ENCODE measurements around the gene KRTAP9-1. TPM values are rescaled to one million over a fixed set of nuclear protein-coding genes. Genes with fewer than 3 reads are reported as not detected.
"Not testable (repeated sequence)": the region's sequence is repeated elsewhere in the genome, so short reads cannot be mapped to it uniquely, and the experiment has no call there.

The KRTAP9-1 gene
- not detected for total RNA-seq

- H3K9me3 Mint-ChIP-seq (ENCODE audit: insufficient read depth): not testable (repeated sequence)
Measured at GRCh38 chr17:41189837-41190318, at the start of gene KRTAP9-1. Gene KRTAP9-1, plus strand, starts transcription at chr17:41189887. Its CDS starts 0 bp downstream, at chr17:41189887.

GRCh38 chr17:41140360-41141131 lies 49.1 kb upstream of the KRTAP9-1 start, which contains the start of gene KRTAP4-6:
Gene KRTAP4-6, minus strand, starts transcription at chr17:41140544. Its CDS starts 57 bp downstream, at chr17:41140487.
- Mint-ChIP-seq H3K9me3 (ENCODE audit: insufficient read depth) (peaks cover 10% of the 10 kb centered on the region), H3K4me1 (ENCODE audit: low read depth) (no peaks in the 10 kb centered on the region), H3K27me3 (ENCODE audit: low read depth) (no peaks in the 10 kb centered on the region), H3K4me3 (no peak within 1 kb of the TSS), H3K36me3 (ENCODE audit: low read depth) (peaks cover 3% of the 10 kb centered on the region), H3K27ac (no peak within 1 kb of the TSS)
- ATAC-seq (no peak), DNase-seq (no peak)
- POLR2A ChIA-PET: no interaction called here
- CTCF ChIA-PET: no interaction called here

More at GRCh38 chr17:41189837-41190318, at the start of gene KRTAP9-1:
- CTCF ChIA-PET; H3K27ac Mint-ChIP-seq; H3K4me1 Mint-ChIP-seq (ENCODE audit: low read depth); H3K36me3 Mint-ChIP-seq (ENCODE audit: low read depth); H3K4me3 Mint-ChIP-seq; DNase-seq; H3K27me3 Mint-ChIP-seq (ENCODE audit: low read depth); POLR2A ChIA-PET; ATAC-seq: not testable (repeated sequence)

- Mint-ChIP-seq H3K27me3 (ENCODE audit: low read depth) (no peaks in the 10 kb centered on the region), H3K36me3 (ENCODE audit: low read depth) (peaks cover 3% of the 10 kb centered on the region), H3K27ac (no peak overlapping the region), H3K4me1 (ENCODE audit: low read depth) (no peaks in the 10 kb centered on the region), H3K4me3 (no peak overlapping the region), H3K9me3 (ENCODE audit: insufficient read depth) (peaks cover 10% of the 10 kb centered on the region)
- DNase-seq (no peak), ATAC-seq (no peak)
- POLR2A ChIA-PET: no interaction called here
- CTCF ChIA-PET: no interaction called here
Measured at GRCh38 chr17:41141361-41141760, 48.3 kb upstream of the KRTAP9-1 start.

- Mint-ChIP-seq H3K4me1 (ENCODE audit: low read depth) (no peaks in the 10 kb centered on the region), H3K27me3 (ENCODE audit: low read depth) (no peaks in the 10 kb centered on the region), H3K9me3 (ENCODE audit: insufficient read depth) (peaks cover 10% of the 10 kb centered on the region), H3K27ac (no peak overlapping the region), H3K36me3 (ENCODE audit: low read depth) (no peaks in the 10 kb centered on the region), H3K4me3 (no peak overlapping the region)
- ATAC-seq: no peak
- ChIA-PET POLR2A (no interaction called here), CTCF (no interaction called here)
- no peak for DNase-seq
Measured at GRCh38 chr17:41144846-41145245, 44.8 kb upstream of the KRTAP9-1 start.

GRCh38 chr17:41145261-41145660 lies 44.4 kb upstream of the KRTAP9-1 start:
- Mint-ChIP-seq H3K27me3 (ENCODE audit: low read depth) (no peaks in the 10 kb centered on the region), H3K27ac (no peak overlapping the region), H3K9me3 (ENCODE audit: insufficient read depth) (peaks cover 10% of the 10 kb centered on the region), H3K4me1 (ENCODE audit: low read depth) (no peaks in the 10 kb centered on the region), H3K36me3 (ENCODE audit: low read depth) (no peaks in the 10 kb centered on the region), H3K4me3 (no peak overlapping the region)
- POLR2A ChIA-PET: no interaction called here
- DNase-seq (no peak), ATAC-seq (no peak)
- CTCF ChIA-PET: no interaction called here

- H3K27ac Mint-ChIP-seq: no peak overlapping the region
- no peaks in the 10 kb centered on the region for H3K4me1 Mint-ChIP-seq (ENCODE audit: low read depth)
- ChIA-PET POLR2A (no interaction called here), CTCF (no interaction called here)
- H3K9me3 Mint-ChIP-seq (ENCODE audit: insufficient read depth): peaks cover 4% of the 10 kb centered on the region
- DNase-seq: no peak
- no peaks in the 10 kb centered on the region for H3K27me3 Mint-ChIP-seq (ENCODE audit: low read depth)
- ATAC-seq: no peak
- H3K4me3 Mint-ChIP-seq: no peak overlapping the region
- no peaks in the 10 kb centered on the region for H3K36me3 Mint-ChIP-seq (ENCODE audit: low read depth)
Measured at GRCh38 chr17:41147531-41148204, 42.0 kb upstream of the KRTAP9-1 start.

- H3K4me3 Mint-ChIP-seq; POLR2A ChIA-PET; H3K36me3 Mint-ChIP-seq (ENCODE audit: low read depth); ATAC-seq; H3K27me3 Mint-ChIP-seq (ENCODE audit: low read depth); H3K9me3 Mint-ChIP-seq (ENCODE audit: insufficient read depth); H3K27ac Mint-ChIP-seq; DNase-seq; H3K4me1 Mint-ChIP-seq (ENCODE audit: low read depth): not testable (repeated sequence)
- CTCF ChIA-PET: interaction anchor here (0.6 kb wide), 1 partner anchor 39 kb away, joined by 3 read pairs; no protein-coding TSS in a partner anchor
Measured at GRCh38 chr17:41148971-41149651, 40.6 kb upstream of the KRTAP9-1 start.

GRCh38 chr17:41149652-41149985 lies 40.1 kb upstream of the KRTAP9-1 start, which contains the start of gene KRTAP4-5:
Gene KRTAP4-5, minus strand, starts transcription at chr17:41149825. Its CDS starts 58 bp downstream, at chr17:41149767.
- CTCF ChIA-PET: no interaction called here
- no peaks in the 10 kb centered on the region for H3K4me1 Mint-ChIP-seq (ENCODE audit: low read depth)

GRCh38 chr17:41150026-41150425 lies 39.7 kb upstream of the KRTAP9-1 start:
- ChIA-PET CTCF (interaction anchor here (0.9 to 1.3 kb wide), 2 partner anchors 172 to 398 kb away, joined by 3 read pairs; no protein-coding TSS in a partner anchor), POLR2A (no interaction called here)
- Mint-ChIP-seq H3K36me3 (ENCODE audit: low read depth) (no peaks in the 10 kb centered on the region), H3K4me3 (no peak overlapping the region), H3K9me3 (ENCODE audit: insufficient read depth) (no peaks in the 10 kb centered on the region), H3K27ac (no peak overlapping the region), H3K4me1 (ENCODE audit: low read depth) (no peaks in the 10 kb centered on the region), H3K27me3 (ENCODE audit: low read depth) (peaks cover 3% of the 10 kb centered on the region)
- no peak for ATAC-seq
- DNase-seq: no peak

More at GRCh38 chr17:41149652-41149985, 40.1 kb upstream of the KRTAP9-1 start, which contains the start of gene KRTAP4-5:
- DNase-seq (no peak), ATAC-seq (no peak)
- Mint-ChIP-seq H3K4me3 (no peak within 1 kb of the TSS), H3K27me3 (ENCODE audit: low read depth) (peaks cover 3% of the 10 kb centered on the region), H3K27ac (no peak within 1 kb of the TSS), H3K9me3 (ENCODE audit: insufficient read depth) (no peaks in the 10 kb centered on the region), H3K36me3 (ENCODE audit: low read depth) (no peaks in the 10 kb centered on the region)
- POLR2A ChIA-PET: no interaction called here

GRCh38 chr17:41151525-41151924 lies 38.2 kb upstream of the KRTAP9-1 start:
- no peak for DNase-seq
- Mint-ChIP-seq H3K9me3 (ENCODE audit: insufficient read depth) (no peaks in the 10 kb centered on the region), H3K4me1 (ENCODE audit: low read depth) (no peaks in the 10 kb centered on the region), H3K36me3 (ENCODE audit: low read depth) (no peaks in the 10 kb centered on the region), H3K27me3 (ENCODE audit: low read depth) (peaks cover 3% of the 10 kb centered on the region), H3K4me3 (no peak overlapping the region), H3K27ac (no peak overlapping the region)
- ChIA-PET CTCF (no interaction called here), POLR2A (no interaction called here)
- no peak for ATAC-seq

- no peak overlapping the region for H3K4me3 Mint-ChIP-seq
- no peak overlapping the region for H3K27ac Mint-ChIP-seq
- H3K27me3 Mint-ChIP-seq (ENCODE audit: low read depth): peaks cover 3% of the 10 kb centered on the region
Measured at GRCh38 chr17:41153856-41154255, 35.8 kb upstream of the KRTAP9-1 start.

GRCh38 chr17:41160190-41160589 lies 29.5 kb upstream of the KRTAP9-1 start:
- H3K27me3 Mint-ChIP-seq (ENCODE audit: low read depth); H3K4me1 Mint-ChIP-seq (ENCODE audit: low read depth); H3K4me3 Mint-ChIP-seq; DNase-seq; H3K36me3 Mint-ChIP-seq (ENCODE audit: low read depth); ATAC-seq; H3K27ac Mint-ChIP-seq; POLR2A ChIA-PET; CTCF ChIA-PET; H3K9me3 Mint-ChIP-seq (ENCODE audit: insufficient read depth): not testable (repeated sequence)

More at GRCh38 chr17:41153856-41154255, 35.8 kb upstream of the KRTAP9-1 start:
- H3K36me3 Mint-ChIP-seq (ENCODE audit: low read depth): no peaks in the 10 kb centered on the region
- CTCF ChIA-PET: no interaction called here
- no peaks in the 10 kb centered on the region for H3K9me3 Mint-ChIP-seq (ENCODE audit: insufficient read depth)
- no peak for ATAC-seq
- DNase-seq: no peak
- H3K4me1 Mint-ChIP-seq (ENCODE audit: low read depth): no peaks in the 10 kb centered on the region
- POLR2A ChIA-PET: no interaction called here

Measured in activated CD8-positive, alpha-beta T cell treated with anti-CD3 and anti-CD28 coated beads, Interleukin-2, amount 10 ng/mL, durations not matched to agents 7 days and 5 days (primary cell).